Stimulated activated CD4-positive, alpha-beta T cell treated with anti-CD3 and anti-CD28 coated beads, Interleukin-1b, Interleukin-23, amount 100 ng/mL, for 48 hours (primary cell): Measurements from ENCODE around the gene ADTRP.
"Not testable (repeated sequence)": the region's sequence is repeated elsewhere in the genome, so short reads cannot be mapped to it uniquely, and the experiment has no call there.

Experiments used
- DNase-seq: peaks from one replicate; pipeline ENCODE4 v3.0.0-alpha.2; 2020

ADTRP gene

GRCh38 chr6:11689847-11690246 is 88.8 kb downstream of the ADTRP start:
- DNase-seq = no peak

DNA sequence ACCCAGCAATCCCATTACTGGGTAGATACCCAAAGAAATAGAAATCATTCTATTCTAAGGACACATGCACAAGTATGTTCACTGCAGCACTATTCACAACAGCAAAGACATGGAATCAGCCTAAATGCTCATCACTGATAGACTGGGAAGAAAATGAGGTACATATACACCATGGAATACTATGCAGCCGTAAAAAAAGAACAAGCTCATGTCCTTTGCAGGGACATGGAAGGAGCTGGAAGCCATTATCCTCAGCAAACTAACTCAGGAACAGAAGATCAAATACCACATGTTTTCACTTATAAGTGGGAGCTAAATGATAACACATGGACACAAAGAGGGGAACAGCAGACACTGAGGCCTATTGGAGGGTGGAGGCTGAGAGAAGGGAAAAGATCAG is 89.2 kb downstream of the ADTRP start:
- not testable (repeated sequence) for DNase-seq

DNA sequence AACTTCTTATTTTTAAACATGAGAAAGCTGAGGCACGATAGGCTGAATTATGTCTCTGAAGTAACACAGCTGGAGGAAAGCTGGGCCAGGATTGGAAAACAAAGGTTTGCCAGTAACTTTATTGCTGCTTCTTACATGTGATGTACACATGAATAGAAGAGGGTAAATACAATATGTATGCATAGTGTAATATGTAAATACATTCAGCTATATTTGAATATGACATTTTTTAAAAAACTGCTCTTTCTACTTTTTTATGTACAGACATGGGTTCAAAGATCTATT is 90.2 kb downstream of the ADTRP start:
- no peak for DNase-seq

DNA sequence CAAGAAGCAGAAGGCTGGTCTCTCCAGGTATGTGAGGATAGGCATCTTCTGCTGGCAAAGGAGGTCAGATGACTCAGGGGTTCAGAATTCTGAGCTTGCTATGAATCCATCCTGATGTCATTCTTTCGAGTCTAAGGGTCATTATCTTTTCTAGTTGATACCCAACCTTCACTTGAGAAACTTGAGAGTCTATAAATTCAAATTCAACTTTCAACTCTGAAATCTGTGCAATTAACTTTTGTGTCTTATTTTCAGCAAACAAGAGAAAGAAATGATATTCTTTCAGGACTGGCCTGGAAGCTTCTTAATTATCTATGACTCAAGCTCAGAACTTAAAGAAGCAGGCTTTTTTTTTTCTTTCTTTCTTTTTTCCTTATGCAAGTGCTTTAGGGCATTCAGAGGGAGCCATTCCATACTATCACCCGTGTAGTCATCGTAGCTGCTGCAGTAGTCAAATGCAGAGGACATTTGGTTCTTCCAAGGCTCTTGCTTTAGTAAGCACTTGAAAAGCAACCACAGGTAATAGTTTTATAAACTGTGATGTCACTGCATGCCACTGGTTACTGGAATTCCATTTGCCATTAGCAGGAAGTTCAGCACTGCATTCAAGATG is 93.0 kb downstream of the ADTRP start:
- no peak for DNase-seq

- DNase-seq = no peak
These were observed 93.6 kb downstream of the ADTRP start for GRCh38 chr6:11684901-11685480.

DNA sequence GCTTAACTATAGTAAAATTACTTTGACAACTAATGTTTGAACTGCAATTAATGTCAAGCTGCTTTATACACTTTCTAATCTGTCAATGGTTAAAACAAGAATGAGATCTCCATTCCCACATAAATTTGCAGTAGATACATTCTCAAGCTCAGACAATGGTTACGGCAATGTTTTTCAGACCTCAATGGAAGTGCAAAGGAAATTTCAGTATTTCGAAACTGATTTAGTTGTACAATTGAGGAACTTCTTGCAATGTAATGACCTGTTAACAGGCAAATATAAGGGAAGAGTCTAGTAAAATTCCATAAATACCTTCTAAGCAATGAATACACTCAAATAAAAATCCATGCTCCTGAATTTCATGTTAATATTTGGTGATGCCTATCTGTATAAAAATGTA is 94.7 kb downstream of the ADTRP start:
- no peak for DNase-seq

GRCh38 chr6:11682561-11682975 is 96.0 kb downstream of the ADTRP start:
- DNase-seq = no peak

- no peak for DNase-seq
These were observed 96.8 kb downstream of the ADTRP start for GRCh38 chr6:11681770-11682169.

GRCh38 chr6:11681357-11681756 is 97.2 kb downstream of the ADTRP start:
- DNase-seq = no peak

DNA sequence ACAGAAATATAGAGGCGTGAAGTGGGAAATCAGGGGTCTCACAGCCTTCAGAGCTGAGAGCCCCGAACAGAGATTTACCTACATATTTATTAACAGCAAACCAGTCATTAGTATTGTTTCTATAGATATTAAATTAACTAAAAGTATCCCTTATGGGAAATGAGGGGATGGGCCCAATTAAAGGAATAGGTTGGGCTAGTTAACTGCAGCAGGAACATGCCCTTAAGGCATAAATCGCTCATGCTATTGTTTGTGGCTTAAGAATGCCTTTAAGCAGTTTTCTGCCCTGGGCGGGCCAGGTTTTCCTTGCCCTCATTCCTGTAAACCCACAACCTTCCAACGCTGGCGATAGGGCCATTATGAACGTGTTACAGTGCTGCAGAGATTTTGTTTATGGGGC is 98.1 kb downstream of the ADTRP start:
- DNase-seq = not testable (repeated sequence)

DNA sequence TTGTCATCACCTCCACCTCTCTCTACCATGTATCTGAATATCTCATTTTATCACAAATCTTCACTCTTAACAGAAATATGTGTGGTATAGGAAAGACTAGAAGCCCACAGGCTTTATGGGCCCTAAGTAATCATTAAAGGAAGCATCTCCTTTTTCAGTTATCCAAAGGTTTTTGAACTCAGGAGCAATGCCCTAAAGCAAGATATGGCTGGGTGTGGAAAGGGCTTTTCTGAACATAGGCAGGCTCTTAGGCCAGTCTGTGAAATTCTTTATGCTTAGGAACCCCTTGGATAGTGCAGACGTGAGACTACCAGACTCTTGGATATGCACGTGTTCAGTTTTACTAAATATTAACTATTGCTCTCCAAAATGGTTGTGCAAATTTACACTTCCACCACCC is 99.5 kb downstream of the ADTRP start:
- no peak for DNase-seq

DNA sequence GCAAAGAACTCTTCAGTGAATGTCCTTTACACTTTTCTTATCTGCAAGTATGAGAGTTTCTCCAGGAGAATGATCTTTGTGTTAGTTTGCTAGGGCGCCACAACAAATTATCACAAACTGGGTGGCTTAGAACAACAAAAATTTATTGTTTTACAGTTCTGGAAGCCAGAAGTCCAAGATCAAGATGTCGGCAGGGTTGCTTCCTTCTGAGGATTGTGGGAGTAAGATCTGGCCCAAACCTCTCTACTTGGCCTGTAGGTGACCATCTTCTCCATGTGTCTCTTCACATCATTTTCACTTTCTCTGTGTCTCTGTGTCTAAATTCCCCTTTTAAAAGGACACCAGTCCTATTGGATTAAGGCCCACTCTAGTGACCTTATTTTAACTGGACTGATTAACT is 103.0 kb downstream of the ADTRP start:
- no peak for DNase-seq

GRCh38 chr6:11672669-11673068 is 105.9 kb downstream of the ADTRP start:
- no peak for DNase-seq

GRCh38 chr6:11672256-11672655 is 106.3 kb downstream of the ADTRP start:
- DNase-seq = no peak

DNA sequence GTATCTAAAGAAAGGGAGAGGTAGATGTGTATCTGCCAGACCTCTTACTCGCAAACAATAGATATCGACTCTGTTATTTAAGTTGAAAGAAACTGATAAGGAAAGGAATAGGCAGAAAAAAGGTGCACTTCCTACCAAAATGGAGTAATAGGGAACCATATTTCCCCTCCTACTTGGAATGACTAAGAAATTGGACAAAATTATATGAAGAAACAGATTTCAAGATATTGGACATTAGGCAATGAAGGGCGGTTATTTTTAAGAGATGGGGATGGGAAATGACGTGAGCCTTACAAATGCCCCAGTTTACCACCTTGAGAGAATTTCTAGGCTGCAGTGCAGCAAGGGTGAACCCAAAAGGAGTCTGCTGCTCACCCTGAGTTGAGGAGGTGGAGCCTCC is 108.9 kb downstream of the ADTRP start:
- DNase-seq = no peak

GRCh38 chr6:11668455-11668854 is 110.1 kb downstream of the ADTRP start:
- no peak for DNase-seq

DNA sequence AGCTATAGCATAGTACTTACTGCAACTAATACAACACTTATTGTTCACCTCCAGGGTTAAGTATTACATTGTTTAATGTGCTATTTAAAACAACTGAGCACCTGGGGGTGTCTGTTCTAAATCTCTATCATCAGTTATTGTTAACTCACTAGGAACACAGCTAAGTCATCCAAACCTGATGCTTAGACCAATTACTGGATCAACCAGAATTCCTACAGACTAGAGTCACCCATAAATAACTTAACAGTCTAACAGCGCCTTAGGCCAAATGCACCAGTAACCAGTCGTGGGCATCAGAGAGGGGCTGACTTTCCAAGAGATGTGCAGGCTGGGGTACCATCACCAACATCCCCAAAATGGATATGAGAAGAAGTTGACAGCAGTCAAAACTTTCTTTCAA is 110.7 kb downstream of the ADTRP start:
- no peak for DNase-seq

DNA sequence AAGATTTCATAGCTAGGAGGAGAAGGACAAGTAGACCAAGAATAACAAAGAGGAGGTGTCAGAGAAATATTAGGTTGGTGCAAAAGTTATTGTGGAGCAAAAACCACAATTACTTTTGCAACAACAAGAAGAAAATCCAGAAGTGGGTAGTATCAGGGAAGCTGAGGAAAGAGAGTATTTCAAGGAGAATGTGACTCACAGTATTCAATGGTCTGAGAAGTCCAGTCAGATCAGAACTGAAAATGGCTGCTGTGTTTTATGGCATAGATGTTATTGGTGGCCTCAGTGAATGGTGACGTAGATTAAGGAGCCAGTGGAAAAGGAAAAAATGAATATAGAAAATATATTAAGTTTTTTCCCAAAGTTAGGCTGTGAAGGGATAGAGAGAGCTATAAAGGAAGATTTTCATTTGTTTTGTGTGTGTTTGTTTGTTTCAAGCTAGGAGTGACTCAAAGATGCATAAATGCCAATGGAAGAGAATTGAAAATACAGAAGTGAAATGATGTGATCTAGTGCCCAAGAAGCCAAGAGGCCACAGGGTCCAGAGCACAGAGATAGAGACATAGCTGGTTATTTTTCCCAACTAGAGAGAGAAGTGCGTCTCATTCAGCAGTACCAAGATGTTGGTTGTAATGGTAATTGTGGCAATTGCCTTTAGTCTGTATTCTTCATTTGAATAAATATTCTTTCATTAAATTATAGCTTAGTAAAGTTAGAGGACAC is 112.8 kb downstream of the ADTRP start:
- DNase-seq = no peak
